Thoracic aorta (tissue), 2 donors: ENCODE results near the gene HMGN4. TPM values are rescaled to one million over a fixed set of nuclear protein-coding genes. Genes with fewer than 3 reads are reported as not detected.

Experiments
- ATAC-seq: fragments of 150-250 bp; one replicate; pipeline ENCODE4 v1.8.0; 2017; ENCODE audit warnings: low read depth; ENCODE audit not compliant: insufficient number of reproducible peaks, low FRiP score
- DNase-seq: peaks from one replicate; pipeline ENCODE4 v3.0.0-alpha.2; 2020; ENCODE audit warnings: low spot score
- H3K27ac ChIP-seq, 2 donors: fragments of 200-600 bp; sonication (generic); 1 replicate in 1 of 2; 2 replicates in 1 of 2; pipeline ENCODE4 v1.5.1; 2016; ENCODE audit warnings: mild to moderate bottlenecking in 2 of 2, moderate library complexity in 2 of 2
- H3K27me3 ChIP-seq: fragments of 200-600 bp; sonication (generic); replicated peaks from 2 replicates; pipeline ENCODE4 v1.6.0; 2016; ENCODE audit warnings: mild to moderate bottlenecking; ENCODE audit not compliant: insufficient read depth
- H3K36me3 ChIP-seq: fragments of 200-600 bp; sonication (generic); one replicate; pipeline ENCODE4 v1.5.1; 2016
- H3K4me1 ChIP-seq, 2 donors: fragments of 200-600 bp; sonication (generic); 1 replicate in 1 of 2; 2 replicates in 1 of 2; pipeline versions ENCODE4 v1.5.1 to v1.6.0; 2016; ENCODE audit warnings: low read depth in 2 of 2, mild to moderate bottlenecking in 1 of 2; ENCODE audit not compliant: control insufficient read depth in 1 of 2
- H3K4me3 ChIP-seq: fragments of 200-600 bp; sonication (generic); 2 replicates; pipeline ENCODE4 v1.5.1; 2016; ENCODE audit warnings: mild to moderate bottlenecking
- H3K9me3 ChIP-seq: fragments of 200-600 bp; sonication (generic); 2 replicates; pipeline ENCODE4 v1.5.1; 2016
- total RNA-seq, 2 donors: library from RNA; depleted of rRNA; stranded (reverse); fragments of >200 nt; gene quantifications; one replicate each; pipeline versions ENCODE4 v1.1.0 to v1.2.3, GENCODE V29; 2016
- TF ChIP-seq, protein P1 (sequence below): fragments of 200-600 bp; sonication (generic); IDR thresholded peaks from one replicate; pipeline ENCODE4 v1.5.1; 2019; ENCODE audit warnings: antibody characterized with exemption

HMGN4 gene
- total RNA-seq, 2 donors from 2014 or later = 41.3 to 45.9 TPM

DNA sequence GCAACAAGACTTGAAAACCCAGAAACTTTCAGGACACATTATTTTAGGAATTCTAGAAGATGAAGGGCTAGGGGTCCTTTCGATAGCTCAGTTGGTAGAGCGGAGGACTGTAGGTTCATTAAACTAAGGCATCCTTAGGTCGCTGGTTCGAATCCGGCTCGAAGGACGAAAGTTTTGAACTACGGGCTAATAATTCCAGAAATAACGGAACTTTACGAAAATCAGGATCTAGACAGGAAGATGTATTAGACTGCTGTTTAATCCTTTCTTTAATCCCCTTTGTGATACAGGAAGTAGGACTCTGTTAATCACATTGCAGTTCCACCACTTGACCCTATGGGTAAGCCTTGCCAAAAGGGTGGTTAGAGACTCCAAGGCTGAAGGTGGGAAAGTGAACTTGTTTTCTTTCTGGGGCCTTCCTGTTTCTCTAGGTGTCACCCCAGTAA, 37.4 kb downstream of the HMGN4 start:
- H3K9me3 ChIP-seq = no peaks in the 10 kb centered on the region
- ATAC-seq (no peak), DNase-seq (no peak)
- no peak overlapping the region for H3K4me3 ChIP-seq
- no peak overlapping the region for H3K27ac ChIP-seq
- no peaks in the 10 kb centered on the region for H3K27me3 ChIP-seq
- peaks cover 0 to 11% of the 10 kb centered on the region in 2 donors for H3K4me1 ChIP-seq
- no peaks in the 10 kb centered on the region for H3K36me3 ChIP-seq
- TF ChIP-seq, protein P1, sequence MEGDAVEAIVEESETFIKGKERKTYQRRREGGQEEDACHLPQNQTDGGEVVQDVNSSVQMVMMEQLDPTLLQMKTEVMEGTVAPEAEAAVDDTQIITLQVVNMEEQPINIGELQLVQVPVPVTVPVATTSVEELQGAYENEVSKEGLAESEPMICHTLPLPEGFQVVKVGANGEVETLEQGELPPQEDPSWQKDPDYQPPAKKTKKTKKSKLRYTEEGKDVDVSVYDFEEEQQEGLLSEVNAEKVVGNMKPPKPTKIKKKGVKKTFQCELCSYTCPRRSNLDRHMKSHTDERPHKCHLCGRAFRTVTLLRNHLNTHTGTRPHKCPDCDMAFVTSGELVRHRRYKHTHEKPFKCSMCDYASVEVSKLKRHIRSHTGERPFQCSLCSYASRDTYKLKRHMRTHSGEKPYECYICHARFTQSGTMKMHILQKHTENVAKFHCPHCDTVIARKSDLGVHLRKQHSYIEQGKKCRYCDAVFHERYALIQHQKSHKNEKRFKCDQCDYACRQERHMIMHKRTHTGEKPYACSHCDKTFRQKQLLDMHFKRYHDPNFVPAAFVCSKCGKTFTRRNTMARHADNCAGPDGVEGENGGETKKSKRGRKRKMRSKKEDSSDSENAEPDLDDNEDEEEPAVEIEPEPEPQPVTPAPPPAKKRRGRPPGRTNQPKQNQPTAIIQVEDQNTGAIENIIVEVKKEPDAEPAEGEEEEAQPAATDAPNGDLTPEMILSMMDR = no peak

GRCh38 chr6:26576407-26576843, 38.3 kb downstream of the HMGN4 start:
- no peaks in the 10 kb centered on the region for H3K9me3 ChIP-seq
- ATAC-seq (no peak), DNase-seq (no peak)
- no peaks in the 10 kb centered on the region for H3K27me3 ChIP-seq
- no peak overlapping the region for H3K27ac ChIP-seq
- peaks cover 0 to 11% of the 10 kb centered on the region in 2 donors for H3K4me1 ChIP-seq
- peak overlapping the region; percentile 60 for H3K4me3 ChIP-seq
- TF ChIP-seq, protein P1 = no peak
- H3K36me3 ChIP-seq = no peaks in the 10 kb centered on the region

- no peak overlapping the region for H3K27ac ChIP-seq
- no peaks in the 10 kb centered on the region for H3K9me3 ChIP-seq
- H3K4me1 ChIP-seq = peaks cover 0 to 8% of the 10 kb centered on the region in 2 donors
- TF ChIP-seq, protein P1 = no peak
- H3K27me3 ChIP-seq = no peaks in the 10 kb centered on the region
- no peak for DNase-seq
- ATAC-seq = no peak
- no peaks in the 10 kb centered on the region for H3K36me3 ChIP-seq
- H3K4me3 ChIP-seq = peak overlapping the region; percentile 60
Observed at GRCh38 chr6:26576929-26577719, 39.0 kb downstream of the HMGN4 start.

DNA sequence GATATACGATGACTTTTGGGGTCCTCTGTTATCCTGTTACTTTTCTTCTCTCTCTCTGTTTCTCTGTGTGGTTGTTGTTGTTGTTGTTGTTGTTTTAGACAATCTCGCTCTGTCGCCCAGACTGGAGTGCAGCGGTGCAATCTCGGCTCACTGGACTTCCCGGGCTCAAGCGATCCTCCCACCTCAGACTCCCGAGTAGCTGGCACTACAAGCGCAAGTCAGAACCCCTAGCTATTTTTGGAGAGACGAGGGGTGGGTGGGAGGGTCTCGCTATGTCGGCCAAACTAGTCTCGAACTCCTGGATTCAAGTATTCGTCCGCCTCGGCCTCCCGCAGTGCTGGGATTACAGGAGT, 39.5 kb downstream of the HMGN4 start:
- H3K9me3 ChIP-seq = no peaks in the 10 kb centered on the region
- no peaks in the 10 kb centered on the region for H3K27me3 ChIP-seq
- H3K36me3 ChIP-seq = no peaks in the 10 kb centered on the region
- peak overlapping the region; percentile 60 for H3K4me3 ChIP-seq
- TF ChIP-seq, protein P1 = no peak
- DNase-seq (no peak), ATAC-seq (no peak)
- H3K4me1 ChIP-seq = peaks cover 0 to 7% of the 10 kb centered on the region in 2 donors
- H3K27ac ChIP-seq = no peak overlapping the region

GRCh38 chr6:26578279-26578678, 40.1 kb downstream of the HMGN4 start:
- Histone ChIP-seq H3K9me3 (no peaks in the 10 kb centered on the region), H3K36me3 (no peaks in the 10 kb centered on the region), H3K4me3 (no peak overlapping the region), H3K4me1 (peaks cover 0 to 7% of the 10 kb centered on the region in 2 donors), H3K27ac (no peak overlapping the region), H3K27me3 (no peaks in the 10 kb centered on the region)
- DNase-seq (no peak), ATAC-seq (no peak)
- TF ChIP-seq, protein P1 = no peak
